Psoas muscle (tissue), 8 donors: ENCODE results near the gene COL4A1. TPM values are rescaled to one million over a fixed set of nuclear protein-coding genes. Genes with fewer than 3 reads are reported as not detected.
A peak's percentile ranks its signal among the peaks of the same experiment; 100 is the strongest.

ENCODE experiments used
- ATAC-seq, 4 donors: fragments of 200-7000 bp; cut with Tn5 transposase; one replicate each; pipeline ENCODE4 v1.9.1; 2020; ENCODE audit warnings: moderate library complexity in 3 of 4, mild to moderate bottlenecking in 2 of 4
- DNase-seq, 2 donors: peaks; one replicate each; pipeline ENCODE4 v3.0.0-alpha.2; 2020
- H3K27ac ChIP-seq: fragments of 200-600 bp; one replicate; pipeline ENCODE4 v1.8.0; 2022
- H3K27me3 ChIP-seq, 3 donors: fragments of 200-600 bp in 1 of 3; one replicate each; pipeline versions ENCODE4 v1.6.1 to v1.8.0; 2013 to 2022; ENCODE audit warnings: low read length in 2 of 3, mild to moderate bottlenecking in 2 of 3, moderate library complexity in 1 of 3; ENCODE audit not compliant: insufficient read depth in 3 of 3
- H3K36me3 ChIP-seq, 2 donors: fragments of 200-600 bp in 1 of 2; one replicate each; pipeline versions ENCODE4 v1.6.1 to v1.8.0; 2013 to 2022; ENCODE audit warnings: low read depth in 1 of 2, mild to moderate bottlenecking in 1 of 2, moderate library complexity in 1 of 2; ENCODE audit not compliant: insufficient read depth in 1 of 2
- H3K4me1 ChIP-seq: fragments of 200-600 bp; one replicate; pipeline ENCODE4 v1.8.0; 2022
- H3K4me3 ChIP-seq: fragments of 200-600 bp; one replicate; pipeline ENCODE4 v1.8.0; 2022; ENCODE audit warnings: mild to moderate bottlenecking
- H3K9me3 ChIP-seq: fragments of 200-600 bp; one replicate; pipeline ENCODE4 v1.8.0; 2022
- WGBS, 3 donors: extraction: QIAGEN DNeasy Blood & Tissue Kit; methylation state at CpG; one replicate each; pipeline versions ENCODE4 v1.1.6 to v1.1.7; 2013; 5-methylcytosine and 5-hydroxymethylcytosine counted together
- intact Hi-C, 2 donors: fragments of 100-400 bp; cut with DNase I; formaldehyde crosslinking; loops; one replicate each; pipeline versions ENCODE4 v1.11.0 to v1.14.2; 2022
- polyA plus RNA-seq, 3 donors: library from polyadenylated mRNA; stranded (reverse); fragments of 200-250 nt; gene quantifications; one replicate each; pipeline ENCODE4 v1.2.3, GENCODE V29; 2013
- total RNA-seq, 4 donors: library from RNA; stranded (reverse); fragmentation: NEBNext Ultra II Directional in 2 of 4; extraction: Animal tissue kit (Norgen Biotek cat#: 25700) in 2 of 4; gene quantifications; one replicate each; pipeline versions ENCODE4 v1.2.1 to v1.2.4, GENCODE V29; 2021 to 2023
- TF ChIP-seq, protein P1 (sequence below): fragments of 200-600 bp; IDR thresholded peaks from one replicate; pipeline ENCODE4 v1.8.0; 2022; ENCODE audit warnings: antibody characterized with exemption
- donor health status: healthy with polysubstance abuse.
- donor health status: DM: no; HTN: no; CAD: no; lungs with moderate emphysema.
- donor health status: Bipolar disorder and iron deficiency.
- donor health status: healthy.
- donor health status: DM: yes; HTN: yes; CAD: no.
- donor health status: DM: no; HTN: no; CAD: no.
- donor health status: DM: no; HTN: no; CAD: no.
- donor health status: DM: yes; HTN: yes; CAD: no.

The COL4A1 gene
- total and polyA plus RNA-seq, 7 donors, result 39.0 to 127 (median 97.0) TPM

DNA sequence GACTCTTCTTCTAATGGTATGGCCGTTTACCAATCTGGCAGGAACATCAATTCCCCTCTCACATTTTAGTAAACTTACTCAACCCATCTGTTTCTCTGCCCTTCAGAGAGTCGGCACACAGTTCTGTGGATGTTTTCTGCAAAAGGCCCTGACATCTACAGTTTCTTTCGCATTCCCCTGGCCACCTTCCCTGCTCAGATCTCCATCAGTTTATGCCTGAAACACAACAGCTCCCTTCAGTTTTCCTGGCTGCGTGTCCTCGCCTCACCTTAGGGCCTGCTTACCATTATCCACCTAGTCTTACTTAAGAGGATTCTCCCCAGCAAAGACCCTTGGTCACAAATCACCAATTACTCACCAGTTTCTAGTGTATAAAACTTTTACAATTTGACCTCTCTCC, 25.2 kb downstream of the COL4A1 start:
- 72 to 74% (median 73%) methylated on average over 5 of the region's 5 CpGs for WGBS, 3 donors

DNA sequence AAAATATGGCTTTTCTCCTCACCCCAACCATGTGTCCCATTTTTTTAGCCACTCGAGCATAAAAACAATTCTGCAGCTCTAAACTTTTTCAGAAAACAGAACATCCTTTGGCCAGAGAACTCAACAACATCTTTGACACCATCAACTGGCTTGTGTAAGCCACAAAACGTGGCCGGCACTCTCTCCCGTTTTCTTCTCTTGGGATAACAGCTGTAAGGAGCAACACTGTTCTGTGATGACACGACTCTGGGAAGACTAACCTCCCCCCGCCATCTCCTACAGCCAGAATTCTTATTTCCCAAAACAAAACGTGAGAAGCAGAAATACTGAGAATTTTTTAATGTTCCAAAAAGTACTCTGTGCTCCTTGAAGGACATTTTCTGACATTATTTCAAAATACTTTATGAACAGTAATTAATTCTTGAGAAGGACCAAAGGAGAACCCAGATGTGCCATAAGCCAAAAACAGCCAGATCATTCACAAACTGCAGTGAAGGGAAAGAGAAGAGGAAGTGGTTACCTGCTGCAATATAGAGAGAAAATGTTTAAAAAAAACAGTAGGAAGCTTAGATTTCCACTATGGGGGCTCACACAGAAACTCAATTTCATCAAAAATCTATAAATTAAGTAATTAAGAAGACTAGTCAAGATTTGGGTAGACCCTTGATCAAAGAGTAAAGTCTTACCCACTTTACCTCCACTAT, 25.8 kb downstream of the COL4A1 start:
- peaks cover 0 to 14% (median 3%) of the 10 kb centered on the region in 3 donors for H3K27me3 ChIP-seq
- TF ChIP-seq, protein P1, sequence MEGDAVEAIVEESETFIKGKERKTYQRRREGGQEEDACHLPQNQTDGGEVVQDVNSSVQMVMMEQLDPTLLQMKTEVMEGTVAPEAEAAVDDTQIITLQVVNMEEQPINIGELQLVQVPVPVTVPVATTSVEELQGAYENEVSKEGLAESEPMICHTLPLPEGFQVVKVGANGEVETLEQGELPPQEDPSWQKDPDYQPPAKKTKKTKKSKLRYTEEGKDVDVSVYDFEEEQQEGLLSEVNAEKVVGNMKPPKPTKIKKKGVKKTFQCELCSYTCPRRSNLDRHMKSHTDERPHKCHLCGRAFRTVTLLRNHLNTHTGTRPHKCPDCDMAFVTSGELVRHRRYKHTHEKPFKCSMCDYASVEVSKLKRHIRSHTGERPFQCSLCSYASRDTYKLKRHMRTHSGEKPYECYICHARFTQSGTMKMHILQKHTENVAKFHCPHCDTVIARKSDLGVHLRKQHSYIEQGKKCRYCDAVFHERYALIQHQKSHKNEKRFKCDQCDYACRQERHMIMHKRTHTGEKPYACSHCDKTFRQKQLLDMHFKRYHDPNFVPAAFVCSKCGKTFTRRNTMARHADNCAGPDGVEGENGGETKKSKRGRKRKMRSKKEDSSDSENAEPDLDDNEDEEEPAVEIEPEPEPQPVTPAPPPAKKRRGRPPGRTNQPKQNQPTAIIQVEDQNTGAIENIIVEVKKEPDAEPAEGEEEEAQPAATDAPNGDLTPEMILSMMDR, result no peak
- 30 to 54% (median 33%) methylated on average over 7 of the region's 7 CpGs for WGBS, 3 donors
- no peaks in the 10 kb centered on the region for H3K9me3 ChIP-seq
- no peak overlapping the region for H3K4me3 ChIP-seq
- DNase-seq (peak; percentile 62 to 82), ATAC-seq (peak in 3 of 4 donors; percentile 57 to 80 (median 59))
- intact Hi-C loops, result no loop called here
- peak overlapping the region; percentile 6 for H3K27ac ChIP-seq
- H3K36me3 ChIP-seq, result peaks cover 0 to 2% of the 10 kb centered on the region in 2 donors
- H3K4me1 ChIP-seq, result peaks cover 7% of the 10 kb centered on the region

More for the DNA sequence above, 25.2 kb downstream of the COL4A1 start:
- Histone ChIP-seq H3K27ac (peak overlapping the region; percentile 6), H3K27me3 (peaks cover 0 to 14% (median 3%) of the 10 kb centered on the region in 3 donors), H3K36me3 (peaks cover 0 to 2% of the 10 kb centered on the region in 2 donors), H3K9me3 (no peaks in the 10 kb centered on the region), H3K4me1 (peaks cover 5% of the 10 kb centered on the region), H3K4me3 (no peak overlapping the region)
- DNase-seq (no peak), ATAC-seq (no peak)
- TF ChIP-seq, protein P1, result no peak
- intact Hi-C loops, result no loop called here

DNA sequence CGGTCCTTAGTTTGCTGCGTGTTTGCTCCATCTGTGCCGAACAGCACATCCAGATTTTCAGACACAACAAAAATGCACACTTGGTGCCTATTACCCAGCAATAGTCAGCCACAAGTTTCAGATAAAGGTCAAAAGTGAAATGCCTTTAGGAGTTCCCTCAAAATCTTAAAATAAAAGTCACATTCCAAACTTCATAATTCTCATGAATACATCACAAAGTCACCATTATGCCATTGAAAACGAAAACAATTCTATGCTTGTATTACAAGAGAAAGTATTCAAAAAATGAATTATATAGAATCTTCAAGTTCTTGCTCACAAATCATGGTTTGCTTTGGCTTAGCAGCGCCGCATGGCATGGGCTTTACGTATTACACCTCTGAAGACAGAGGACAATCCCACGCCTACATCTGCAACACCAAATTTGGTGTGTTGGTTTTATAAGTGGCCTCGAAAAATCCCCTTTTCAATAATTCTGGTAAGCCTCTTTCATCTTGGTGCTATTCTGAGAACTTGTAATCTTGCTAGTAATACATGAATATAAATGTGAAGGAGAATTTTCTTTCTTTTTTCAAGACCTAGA, 26.6 kb downstream of the COL4A1 start:
- DNase-seq, result no peak
- H3K4me1 ChIP-seq, result peaks cover 7% of the 10 kb centered on the region
- peaks cover 0 to 2% of the 10 kb centered on the region in 2 donors for H3K36me3 ChIP-seq
- ATAC-seq, result no peak
- 69 to 75% (median 73%) methylated on average over 9 of the region's 9 CpGs for WGBS, 3 donors
- no peak overlapping the region for H3K27ac ChIP-seq
- H3K9me3 ChIP-seq, result no peaks in the 10 kb centered on the region
- no peak overlapping the region for H3K4me3 ChIP-seq
- intact Hi-C loops, result no loop called here
- peaks cover 0 to 14% (median 3%) of the 10 kb centered on the region in 3 donors for H3K27me3 ChIP-seq
- TF ChIP-seq, protein P1, result no peak

DNA sequence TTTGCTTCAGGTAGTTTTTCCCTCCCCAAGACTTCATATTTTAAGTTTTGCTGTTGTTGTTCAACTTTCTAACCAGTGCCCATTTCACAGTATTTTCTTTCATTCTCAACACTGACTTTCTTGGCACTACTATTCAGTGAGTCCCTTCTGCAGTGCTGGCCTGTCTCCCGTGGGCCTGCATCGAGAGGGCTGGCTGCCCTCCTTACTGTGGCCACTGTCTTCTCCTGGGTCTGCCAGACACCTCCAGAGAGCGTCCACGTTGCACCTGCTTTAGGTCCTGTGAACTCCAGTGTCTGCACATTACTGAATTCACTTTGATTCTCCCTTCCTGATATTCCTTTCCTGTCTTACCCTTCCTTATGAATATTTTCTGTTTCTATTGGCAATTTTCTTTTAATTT, 27.3 kb downstream of the COL4A1 start:
- intact Hi-C loops, result no loop called here
- 32 to 48% (median 38%) methylated on average over 4 of the region's 4 CpGs for WGBS, 3 donors
- H3K36me3 ChIP-seq, result peaks cover 0 to 2% of the 10 kb centered on the region in 2 donors
- no peak for ATAC-seq
- H3K9me3 ChIP-seq, result no peaks in the 10 kb centered on the region
- peaks cover 7% of the 10 kb centered on the region for H3K4me1 ChIP-seq
- TF ChIP-seq, protein P1, result no peak
- no peak for DNase-seq
- H3K4me3 ChIP-seq, result no peak overlapping the region
- H3K27me3 ChIP-seq, result peaks cover 0 to 14% (median 3%) of the 10 kb centered on the region in 3 donors
- no peak overlapping the region for H3K27ac ChIP-seq
